SK-N-SH treated with all-trans-retinoic acid at 6 μM for 48 hours (cell line): Measurements from ENCODE around the gene LGI1.
A peak's percentile ranks its signal among the peaks of the same experiment; 100 is the strongest.

Source experiments
- ATAC-seq: fragments of 200-7000 bp; cut with Tn5 transposase; 3 replicates; pipeline ENCODE4 v1.9.1; 2020; ENCODE audit warnings: mild to moderate bottlenecking, moderate library complexity
- ARNTL ChIP-seq: fragments of 450-650 bp; formaldehyde crosslinking; IDR thresholded peaks from 2 replicates; pipeline ENCODE4 v1.5.0; 2020; ENCODE audit warnings: low read depth, mild to moderate bottlenecking, moderate library complexity, borderline replicate concordance
- CSDC2 ChIP-seq: fragments of 250-450 bp; sonication (Bioruptor Pico); IDR thresholded peaks from 2 replicates; pipeline ENCODE4 v1.5.0; 2020; ENCODE audit warnings: mild to moderate bottlenecking, moderate library complexity
- CSRNP3 ChIP-seq: fragments of 250-450 bp; sonication (Bioruptor Pico); IDR thresholded peaks from 2 replicates; pipeline ENCODE4 v1.5.1; 2021; ENCODE audit warnings: mild to moderate bottlenecking, moderate library complexity
- ESRRG ChIP-seq: fragments of 250-450 bp; sonication (Bioruptor Pico); IDR thresholded peaks from 2 replicates; pipeline ENCODE4 v1.6.1; 2021; ENCODE audit warnings: mild to moderate bottlenecking
- ISL1 ChIP-seq: fragments of 250-450 bp; sonication (Bioruptor Pico); IDR thresholded peaks from 2 replicates; pipeline ENCODE4 v2.1.2; 2022; ENCODE audit warnings: mild to moderate bottlenecking, moderate library complexity
- OSR1 ChIP-seq: fragments of 250-450 bp; sonication (Bioruptor Pico); IDR thresholded peaks from 2 replicates; pipeline ENCODE4 v1.8.0; 2022; ENCODE audit warnings: moderate library complexity, mild to moderate bottlenecking, inconsistent platforms
- PATZ1 ChIP-seq: fragments of 250-450 bp; sonication (Bioruptor Pico); IDR thresholded peaks from 2 replicates; pipeline ENCODE4 v1.8.0; 2020; ENCODE audit warnings: mild to moderate bottlenecking, moderate library complexity, borderline replicate concordance
- POU6F1 ChIP-seq: fragments of 250-450 bp; sonication (Bioruptor Pico); IDR thresholded peaks from 2 replicates; pipeline ENCODE4 v1.8.0; 2021; ENCODE audit warnings: low read depth, mild to moderate bottlenecking, moderate library complexity, borderline replicate concordance
- TOX ChIP-seq: fragments of 250-450 bp; sonication (Bioruptor Pico); IDR thresholded peaks from 2 replicates; pipeline ENCODE4 v1.8.0; 2021; ENCODE audit warnings: mild to moderate bottlenecking, moderate library complexity, borderline replicate concordance
- TSHZ2 ChIP-seq: fragments of 250-450 bp; sonication (Bioruptor Pico); IDR thresholded peaks from 2 replicates; pipeline ENCODE4 v1.5.0; 2020; ENCODE audit warnings: mild to moderate bottlenecking, moderate library complexity
- ZC3H10 ChIP-seq: fragments of 250-450 bp; sonication (Bioruptor Pico); IDR thresholded peaks from 2 replicates; pipeline ENCODE4 v1.5.1; 2021; ENCODE audit warnings: mild to moderate bottlenecking, moderate library complexity
- ZFP3 ChIP-seq: fragments of 250-450 bp; sonication (Bioruptor Pico); IDR thresholded peaks from 2 replicates; pipeline ENCODE4 v1.5.0; 2020; ENCODE audit warnings: mild to moderate bottlenecking, moderate library complexity
- ZFP30 ChIP-seq: fragments of 450-650 bp; formaldehyde crosslinking; IDR thresholded peaks from 2 replicates; pipeline ENCODE4 v1.5.0; 2022; ENCODE audit warnings: mild to moderate bottlenecking, moderate library complexity
- ZNF565 ChIP-seq: fragments of 450-650 bp; formaldehyde crosslinking; conservative IDR thresholded peaks from 2 replicates; pipeline ENCODE4 v1.5.0; 2020; ENCODE audit warnings: low read depth, mild to moderate bottlenecking, moderate library complexity
- ZNF70 ChIP-seq: fragments of 450-650 bp; formaldehyde crosslinking; IDR thresholded peaks from 2 replicates; pipeline ENCODE4 v1.5.0; 2020; ENCODE audit warnings: mild to moderate bottlenecking, moderate library complexity
- ZNF8 ChIP-seq: fragments of 450-650 bp; formaldehyde crosslinking; IDR thresholded peaks from 2 replicates; pipeline ENCODE4 v1.5.0; 2020; ENCODE audit warnings: mild to moderate bottlenecking, moderate library complexity

Gene LGI1

GRCh38 chr10:93754761-93755160 lies 3.0 kb upstream of the LGI1 start (continued):
- TF ChIP-seq PATZ1 (CRISPR knock-in tag) (no peak), ISL1 (CRISPR knock-in tag) (no peak), ZNF565 (CRISPR knock-in tag) (no peak), TOX (CRISPR knock-in tag) (no peak), CSDC2 (CRISPR knock-in tag) (no peak), ZC3H10 (CRISPR knock-in tag) (no peak), ZNF70 (no peak), ZNF8 (CRISPR knock-in tag) (no peak)

- TF ChIP-seq OSR1 (CRISPR knock-in tag) = no peak
- no peak for TF ChIP-seq CSRNP3 (CRISPR knock-in tag)
- TF ChIP-seq ZNF8 (CRISPR knock-in tag) = no peak
- TF ChIP-seq ZNF565 (CRISPR knock-in tag) = no peak
- no peak for TF ChIP-seq ZFP3 (CRISPR knock-in tag)
- no peak for ATAC-seq
These were observed 2.2 kb upstream of the LGI1 start for GRCh38 chr10:93755443-93756116.

- ATAC-seq = no peak
- TF ChIP-seq ZNF8 (CRISPR knock-in tag) = no peak
- TF ChIP-seq PATZ1 (CRISPR knock-in tag) = no peak
- TF ChIP-seq ZFP30 (CRISPR knock-in tag) = no peak
- TF ChIP-seq ZC3H10 (CRISPR knock-in tag) = no peak
- no peak for TF ChIP-seq OSR1 (CRISPR knock-in tag)
- no peak for TF ChIP-seq TOX (CRISPR knock-in tag)
- TF ChIP-seq ESRRG (CRISPR knock-in tag) = no peak
- no peak for TF ChIP-seq ARNTL (CRISPR knock-in tag)
- TF ChIP-seq, all 23 proteins: peak for 0
These were observed 1.6 kb upstream of the LGI1 start for GRCh38 chr10:93756118-93756517.

- ATAC-seq = peak; percentile 45; the same call in 2 of the 3 replicates
- TF ChIP-seq ZFP3 (CRISPR knock-in tag) = no peak
- no peak for TF ChIP-seq CSDC2 (CRISPR knock-in tag)
- peak; percentile 27; the same call in 1 of the 2 replicates for TF ChIP-seq ISL1 (CRISPR knock-in tag)
- TF ChIP-seq CSRNP3 (CRISPR knock-in tag) = no peak
- TF ChIP-seq, all 23 proteins: peak for 1
These were observed 600 bp upstream of the LGI1 start for GRCh38 chr10:93757136-93757535.

- no peak for TF ChIP-seq TSHZ2 (CRISPR knock-in tag)
- no peak for TF ChIP-seq ZC3H10 (CRISPR knock-in tag)
- TF ChIP-seq TOX (CRISPR knock-in tag) = no peak
- TF ChIP-seq CSDC2 (CRISPR knock-in tag) = no peak
- TF ChIP-seq POU6F1 = no peak
- no peak for ATAC-seq
These were observed 761 bp downstream of the LGI1 start for GRCh38 chr10:93758508-93758885.
